Fibroblast of the aortic adventitia (primary cell): ENCODE measurements around the gene ANGEL1. TPM values are rescaled to one million over a fixed set of nuclear protein-coding genes. Genes with fewer than 3 reads are reported as not detected.
A peak's percentile ranks its signal among the peaks of the same experiment; 100 is the strongest.

Experiments used
- DNase-seq: peaks from one replicate; pipeline ENCODE4 v3.0.0-alpha.2; 2010; ENCODE audit warnings: low read depth
- H3K4me3 ChIP-seq: 2 replicates; pipeline ENCODE4 v1.5.1; 2011; ENCODE audit warnings: low read depth, mild to moderate bottlenecking, control low read depth, low read length, moderate library complexity
- total RNA-seq: library from RNA; depleted of rRNA; stranded (reverse); fragments of >200 nt; gene quantifications from 2 replicates; pipeline ENCODE4 v1.2.3, GENCODE V29; 2012; ENCODE audit warnings: low replicate concordance
- TF ChIP-seq, protein P1 (sequence below): IDR thresholded peaks from 2 replicates; pipeline ENCODE4 v1.5.1; 2011; ENCODE audit warnings: mild to moderate bottlenecking, low read length, control low read depth, inconsistent platforms; ENCODE audit not compliant: insufficient read depth

The ANGEL1 gene
- total RNA-seq, 1 donor, result 5.8 TPM

- TF ChIP-seq, protein P1, sequence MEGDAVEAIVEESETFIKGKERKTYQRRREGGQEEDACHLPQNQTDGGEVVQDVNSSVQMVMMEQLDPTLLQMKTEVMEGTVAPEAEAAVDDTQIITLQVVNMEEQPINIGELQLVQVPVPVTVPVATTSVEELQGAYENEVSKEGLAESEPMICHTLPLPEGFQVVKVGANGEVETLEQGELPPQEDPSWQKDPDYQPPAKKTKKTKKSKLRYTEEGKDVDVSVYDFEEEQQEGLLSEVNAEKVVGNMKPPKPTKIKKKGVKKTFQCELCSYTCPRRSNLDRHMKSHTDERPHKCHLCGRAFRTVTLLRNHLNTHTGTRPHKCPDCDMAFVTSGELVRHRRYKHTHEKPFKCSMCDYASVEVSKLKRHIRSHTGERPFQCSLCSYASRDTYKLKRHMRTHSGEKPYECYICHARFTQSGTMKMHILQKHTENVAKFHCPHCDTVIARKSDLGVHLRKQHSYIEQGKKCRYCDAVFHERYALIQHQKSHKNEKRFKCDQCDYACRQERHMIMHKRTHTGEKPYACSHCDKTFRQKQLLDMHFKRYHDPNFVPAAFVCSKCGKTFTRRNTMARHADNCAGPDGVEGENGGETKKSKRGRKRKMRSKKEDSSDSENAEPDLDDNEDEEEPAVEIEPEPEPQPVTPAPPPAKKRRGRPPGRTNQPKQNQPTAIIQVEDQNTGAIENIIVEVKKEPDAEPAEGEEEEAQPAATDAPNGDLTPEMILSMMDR, result no peak
- DNase-seq, result no peak
- no peak overlapping the region for H3K4me3 ChIP-seq
Observed at GRCh38 chr14:76808011-76808410, 4.7 kb downstream of the ANGEL1 start.

- H3K4me3 ChIP-seq, result no peak overlapping the region
- TF ChIP-seq, protein P1, result no peak
- DNase-seq, result no peak
Observed at GRCh38 chr14:76806446-76806845, 6.2 kb downstream of the ANGEL1 start.

GRCh38 chr14:76793956-76794355, 18.7 kb downstream of the ANGEL1 start:
- TF ChIP-seq, protein P1, result no peak
- no peak for DNase-seq
- H3K4me3 ChIP-seq, result no peak overlapping the region

GRCh38 chr14:76793324-76793723, 19.4 kb downstream of the ANGEL1 start:
- no peak overlapping the region for H3K4me3 ChIP-seq
- TF ChIP-seq, protein P1, result no peak
- DNase-seq, result no peak

- DNase-seq, result no peak
- TF ChIP-seq, protein P1, result no peak
- no peak overlapping the region for H3K4me3 ChIP-seq
Observed at GRCh38 chr14:76792422-76792821, 20.3 kb downstream of the ANGEL1 start.

DNA sequence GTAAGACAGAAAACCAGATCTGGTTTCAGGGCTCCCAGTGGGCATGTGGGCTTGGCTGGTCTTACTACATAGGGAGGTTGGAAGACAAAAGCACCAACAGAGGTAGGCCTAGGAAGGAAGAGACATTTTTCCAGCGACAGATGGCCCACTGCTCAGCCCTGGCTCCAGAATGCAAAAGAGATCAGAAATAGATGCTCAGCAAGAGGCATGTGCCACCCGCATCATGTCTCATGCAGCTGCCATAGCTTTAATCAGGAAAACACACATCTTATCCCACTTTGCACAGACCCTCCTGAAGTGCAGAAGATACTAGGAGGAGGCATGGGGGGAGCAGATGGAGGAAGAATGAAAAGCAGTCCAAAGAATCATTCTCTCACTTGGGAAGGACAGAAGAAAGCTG, 26.1 kb downstream of the ANGEL1 start:
- H3K4me3 ChIP-seq, result no peak overlapping the region
- TF ChIP-seq, protein P1, result no peak
- DNase-seq, result no peak

GRCh38 chr14:76784881-76785280, 27.8 kb downstream of the ANGEL1 start:
- peak; percentile 72 for DNase-seq
- TF ChIP-seq, protein P1, result peak; percentile 88
- no peak overlapping the region for H3K4me3 ChIP-seq
